Omental fat pad (tissue), 4 donors: ENCODE measurements around the gene NEDD9. TPM values are rescaled to one million over a fixed set of nuclear protein-coding genes. Genes with fewer than 3 reads are reported as not detected.

Experiments used
- ATAC-seq: fragments of 150-250 bp; one replicate; pipeline ENCODE4 v1.9.1; 2016; ENCODE audit warnings: mild to moderate bottlenecking, moderate library complexity; ENCODE audit not compliant: low FRiP score
- DNase-seq: peaks from one replicate; pipeline ENCODE4 v3.0.0-alpha.2; 2019; ENCODE audit warnings: low spot score
- CTCF ChIP-seq, 3 donors: fragments of 450-650 bp; IDR thresholded peaks; one replicate each; pipeline ENCODE4 v1.5.1; 2016 to 2017; ENCODE audit warnings: antibody characterized with exemption in 3 of 3, mild to moderate bottlenecking in 3 of 3, moderate library complexity in 2 of 3
- total RNA-seq, 4 donors: library from RNA; depleted of rRNA; stranded (reverse); fragments of >200 nt; gene quantifications; one replicate each; pipeline ENCODE4 v1.1.0, GENCODE V29; 2016

NEDD9 gene
- total RNA-seq, 4 donors from 2014 or later, result 77.2 to 196 (median 106) TPM

GRCh38 chr6:11187301-11187700 is 45.2 kb downstream of the NEDD9 start:
- no peak for DNase-seq
- ATAC-seq, result no peak
- no peak for TF ChIP-seq CTCF (IDR thresholded peaks at IDR 0.05)

- no peak for TF ChIP-seq CTCF (IDR thresholded peaks at IDR 0.05)
- DNase-seq (no peak), ATAC-seq (no peak)
Measured at GRCh38 chr6:11185204-11185842, 47.1 kb downstream of the NEDD9 start.

- TF ChIP-seq CTCF (IDR thresholded peaks at IDR 0.05), result no peak
- ATAC-seq, result no peak
- DNase-seq, result no peak
Measured at GRCh38 chr6:11183761-11184362, 48.6 kb downstream of the NEDD9 start.

GRCh38 chr6:11181478-11182136 is 50.9 kb downstream of the NEDD9 start:
- no peak for ATAC-seq
- DNase-seq, result no peak
- no peak for TF ChIP-seq CTCF (IDR thresholded peaks at IDR 0.05)

GRCh38 chr6:11179419-11180202 is 52.9 kb downstream of the NEDD9 start:
- no peak for TF ChIP-seq CTCF (IDR thresholded peaks at IDR 0.05)
- DNase-seq, result no peak
- no peak for ATAC-seq

GRCh38 chr6:11179088-11179418 is 53.4 kb downstream of the NEDD9 start:
- TF ChIP-seq CTCF (IDR thresholded peaks at IDR 0.05), result no peak
- no peak for ATAC-seq

More at GRCh38 chr6:11179088-11179418, 53.4 kb downstream of the NEDD9 start:
- no peak for DNase-seq
